Vagina (tissue), 2 donors: ENCODE results near the gene EGFR.

Experiments used
- CTCF ChIP-seq, 3 experiments: fragments of 450-650 bp in 2 of 3; fragments of 200-600 bp in 1 of 3; sonication (generic) in 1 of 3; IDR thresholded peaks; one replicate each; pipeline ENCODE4 v1.5.1; 2017 to 2019; ENCODE audit warnings: antibody characterized with exemption in 3 of 3, mild to moderate bottlenecking in 2 of 3, moderate library complexity in 2 of 3
- POLR2A ChIP-seq, 2 donors: fragments of 450-650 bp; IDR thresholded peaks; one replicate each; pipeline ENCODE4 v1.6.1; 2017; ENCODE audit warnings: antibody characterized with exemption in 2 of 2, mild to moderate bottlenecking in 2 of 2, moderate library complexity in 2 of 2
- POLR2AphosphoS5 ChIP-seq, 2 donors: sonication (generic); formaldehyde crosslinking; IDR thresholded peaks; one replicate each; pipeline ENCODE4 v1.9.0; 2017; ENCODE audit warnings: antibody characterized with exemption in 2 of 2, mild to moderate bottlenecking in 2 of 2, low read depth in 1 of 2; ENCODE audit not compliant: insufficient read depth in 1 of 2

- TF ChIP-seq CTCF (IDR thresholded peaks at IDR 0.05) (no peak), POLR2A (IDR thresholded peaks at IDR 0.05) (no peak), POLR2AphosphoS5 (IDR thresholded peaks at IDR 0.05; ENCODE audit: insufficient read depth in 1 of 2, low read depth in 1 of 2) (no peak)
Measured at GRCh38 chr7:55253188-55253587, 234.4 kb downstream of the EGFR start.
